GM23248 (cell line): Measurements from ENCODE around the gene INPPL1. TPM values are rescaled to one million over a fixed set of nuclear protein-coding genes. Genes with fewer than 3 reads are reported as not detected.

Source experiments
- DNase-seq: peaks from one replicate; pipeline ENCODE4 v3.0.0-alpha.2; 2015
- H2AFZ ChIP-seq: fragments of 200-600 bp; sonication (generic); 2 replicates; pipeline ENCODE4 v1.6.1; 2016; ENCODE audit warnings: antibody characterized with exemption
- H3F3A ChIP-seq: fragments of 200-600 bp; sonication (generic); 2 replicates; pipeline ENCODE4 v1.6.1; 2016; ENCODE audit warnings: mild to moderate bottlenecking, antibody characterized with exemption, mixed run types; ENCODE audit not compliant: insufficient read depth
- H3K27ac ChIP-seq: fragments of 200-600 bp; sonication (generic); 2 replicates; pipeline ENCODE4 v1.5.1; 2016; ENCODE audit warnings: mild to moderate bottlenecking
- H3K27me3 ChIP-seq: fragments of 200-600 bp; sonication (generic); replicated peaks from 2 replicates; pipeline ENCODE4 v1.6.1; 2016; ENCODE audit warnings: mild to moderate bottlenecking; ENCODE audit not compliant: insufficient read depth
- H3K36me3 ChIP-seq: fragments of 200-600 bp; sonication (generic); 2 replicates; pipeline ENCODE4 v1.6.1; 2016; ENCODE audit warnings: low read depth, mild to moderate bottlenecking
- H3K4me1 ChIP-seq: fragments of 200-600 bp; sonication (generic); 2 replicates; pipeline ENCODE4 v1.6.1; 2016; ENCODE audit warnings: mild to moderate bottlenecking; ENCODE audit not compliant: insufficient read depth
- H3K4me2 ChIP-seq: fragments of 200-600 bp; sonication (generic); one replicate; pipeline ENCODE4 v1.6.1; 2016; ENCODE audit warnings: mild to moderate bottlenecking; ENCODE audit not compliant: unreplicated experiment
- H3K4me3 ChIP-seq: fragments of 200-600 bp; sonication (generic); 2 replicates; pipeline ENCODE4 v1.5.1; 2016; ENCODE audit warnings: mild to moderate bottlenecking
- H3K79me2 ChIP-seq: fragments of 200-600 bp; sonication (generic); 2 replicates; pipeline ENCODE4 v1.6.1; 2016; ENCODE audit warnings: mild to moderate bottlenecking; ENCODE audit not compliant: insufficient read depth
- H3K9ac ChIP-seq: fragments of 200-600 bp; sonication (generic); 2 replicates; pipeline ENCODE4 v1.6.1; 2016; ENCODE audit warnings: mild to moderate bottlenecking
- H3K9me2 ChIP-seq: fragments of 200-600 bp; sonication (generic); 2 replicates; pipeline ENCODE4 v1.6.1; 2016; ENCODE audit warnings: mixed run types, mild to moderate bottlenecking, moderate library complexity; ENCODE audit not compliant: insufficient read depth
- H3K9me3 ChIP-seq: fragments of 200-600 bp; sonication (generic); one replicate; pipeline ENCODE4 v1.6.1; 2017; ENCODE audit warnings: low read depth
- H4K20me1 ChIP-seq: fragments of 200-600 bp; sonication (generic); 2 replicates; pipeline ENCODE4 v1.6.0; 2016; ENCODE audit not compliant: insufficient read depth
- EZH2 ChIP-seq: fragments of 200-600 bp; sonication (generic); IDR thresholded peaks from 2 replicates; pipeline ENCODE4 v1.6.1; 2018; ENCODE audit warnings: antibody characterized with exemption, mild to moderate bottlenecking; ENCODE audit not compliant: insufficient read depth, poor library complexity, severe bottlenecking
- EZH2phosphoT487 ChIP-seq: fragments of 200-600 bp; sonication (generic); IDR thresholded peaks from 2 replicates; pipeline ENCODE4 v1.6.1; 2018; ENCODE audit warnings: antibody characterized with exemption, moderate library complexity, mild to moderate bottlenecking, low read depth; ENCODE audit not compliant: insufficient read depth
- WGBS, 2 experiments: methylation state at CpG; one replicate each; pipeline ENCODE4 v1.1.6; 2015 to 2017; ENCODE audit warnings: low lambda C conversion rate in 2 of 2, low coverage in 1 of 2; ENCODE audit errors: missing lambda C conversion rate in 2 of 2; 5-methylcytosine and 5-hydroxymethylcytosine counted together
- in situ Hi-C: fragments of 300-500 bp; cut with MboI; formaldehyde crosslinking; loops from 2 replicates; pipeline ENCODE4 v1.15.0; 2020
- polyA plus RNA-seq: library from polyadenylated mRNA; unstranded; fragments of >200 nt; fragmentation: Nextera tagmentation; extraction: Ambion mirVana; gene quantifications from 2 replicates; pipeline ENCODE4 v1.2.1, GENCODE V29; 2016
- total RNA-seq: library from RNA; depleted of rRNA; stranded (reverse); fragments of >200 nt; shearing (Covaris generic); gene quantifications from 2 replicates; pipeline ENCODE4 v1.2.3, GENCODE V29; 2014

The INPPL1 gene
- total and polyA plus RNA-seq, 2 experiments from 2014 or later = 28.4 to 68.0 TPM

DNA sequence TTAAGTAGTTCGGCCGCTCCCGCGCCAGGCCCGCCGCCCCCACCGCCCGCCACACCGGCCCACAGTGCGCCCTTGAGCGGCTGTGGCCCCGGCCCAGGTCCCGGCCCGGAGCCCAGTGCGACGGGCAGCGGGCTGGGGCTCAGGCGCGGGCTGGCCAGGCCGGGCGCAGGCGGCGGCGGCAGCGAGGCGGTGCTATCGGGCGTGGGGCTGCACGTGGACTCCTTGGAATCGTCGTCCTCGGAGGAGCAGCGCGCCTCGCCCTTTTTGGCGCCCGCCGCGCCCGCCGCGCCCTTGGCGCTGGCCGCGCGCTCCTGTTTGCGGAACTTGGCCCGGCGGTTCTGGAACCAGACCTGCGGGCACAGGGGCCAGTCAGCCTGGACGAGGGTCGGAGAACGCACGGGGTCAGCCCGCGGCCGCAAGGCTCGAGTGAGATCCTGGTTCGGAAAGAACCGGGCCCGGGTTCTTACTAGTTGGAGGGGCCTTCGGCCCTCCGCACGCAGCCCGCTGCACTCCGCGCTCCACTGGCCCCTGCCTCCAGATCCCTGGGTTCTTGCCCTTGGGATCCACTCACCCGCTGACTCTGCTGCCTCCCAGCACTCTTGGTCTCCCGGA lies 15.4 kb downstream of the INPPL1 start:
- DNase-seq = peak; percentile 85
- no peak overlapping the region for H3K27ac ChIP-seq
- H3K36me3 ChIP-seq = peaks cover 9% of the 10 kb centered on the region; the same call in 1 of the 2 replicates
- H3K4me2 ChIP-seq = peak overlapping the region; percentile 73
- H3K4me3 ChIP-seq = peak overlapping the region; percentile 52
- in situ Hi-C loops = no loop called here
- H3K9ac ChIP-seq = peak overlapping the region; percentile 46
- H3K4me1 ChIP-seq = no peaks in the 10 kb centered on the region
- H3F3A ChIP-seq = peaks cover 22% of the 10 kb centered on the region
- peak overlapping the region; percentile 44 for H2AFZ ChIP-seq
- no peaks in the 10 kb centered on the region for H3K79me2 ChIP-seq
- H3K27me3 ChIP-seq = peaks cover 30% of the 10 kb centered on the region
- no peaks in the 10 kb centered on the region for H3K9me3 ChIP-seq
- WGBS, 2 experiments = 2 to 5% methylated on average over 39 of the region's 69 CpGs
- H3K9me2 ChIP-seq = no peaks in the 10 kb centered on the region
- TF ChIP-seq EZH2 (no peak), EZH2phosphoT487 (no peak)
- no peaks in the 10 kb centered on the region for H4K20me1 ChIP-seq

DNA sequence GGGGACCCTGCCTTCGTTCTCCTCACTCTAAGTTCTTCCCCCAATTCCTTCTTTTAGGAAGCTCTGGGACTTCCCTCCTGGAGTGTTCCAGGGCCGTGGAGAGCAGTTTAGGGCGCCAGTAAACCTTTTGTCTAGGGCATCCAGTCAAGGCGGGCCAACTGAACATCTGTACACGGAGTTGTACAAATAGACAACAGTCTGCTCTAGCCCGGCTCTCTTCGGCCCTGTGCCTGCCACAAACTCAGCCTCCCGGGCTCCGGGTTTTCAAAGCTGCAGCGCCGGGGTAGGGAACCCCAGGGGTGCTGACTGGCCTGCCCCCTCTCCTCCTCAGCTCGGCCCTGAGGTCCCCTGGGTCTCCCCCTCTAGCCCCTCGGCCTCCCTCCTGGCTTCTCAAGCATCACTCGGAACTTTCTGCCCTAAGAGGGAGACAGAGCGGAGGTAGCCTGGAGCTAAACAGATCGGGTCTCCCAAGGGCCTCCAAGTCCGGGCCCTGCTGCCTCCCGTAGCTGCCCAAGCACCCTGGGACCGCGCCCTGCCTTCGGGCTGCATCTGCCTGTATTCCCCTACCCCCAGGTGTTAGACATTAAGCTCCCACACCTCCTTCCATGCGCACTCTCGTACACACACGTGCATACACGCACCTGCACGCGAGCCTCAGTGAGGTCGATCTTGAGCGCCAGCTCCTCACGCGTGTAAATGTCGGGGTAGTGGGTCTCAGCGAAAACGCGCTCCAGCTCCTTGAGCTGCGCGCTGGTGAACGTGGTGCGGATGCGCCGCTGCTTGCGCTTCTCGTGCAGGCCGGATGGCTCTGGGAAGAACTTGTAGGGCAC lies 16.1 kb downstream of the INPPL1 start:
- TF ChIP-seq EZH2 (no peak), EZH2phosphoT487 (no peak)
- 69 to 72% methylated on average over 35 to 44 of the region's 44 CpGs for WGBS, 2 experiments
- Histone ChIP-seq H3K27ac (no peak overlapping the region), H3K4me1 (no peaks in the 10 kb centered on the region), H3K4me3 (peak overlapping the region; percentile 52), H3K9me3 (no peaks in the 10 kb centered on the region), H2AFZ (peak overlapping the region; percentile 44), H3F3A (peaks cover 18% of the 10 kb centered on the region), H3K4me2 (peak overlapping the region; percentile 73), H3K36me3 (peaks cover 9% of the 10 kb centered on the region; the same call in 1 of the 2 replicates), H3K79me2 (no peaks in the 10 kb centered on the region), H3K9ac (peak overlapping the region; percentile 46), H4K20me1 (no peaks in the 10 kb centered on the region), H3K27me3 (peaks cover 37% of the 10 kb centered on the region), H3K9me2 (no peaks in the 10 kb centered on the region)
- peak; percentile 38 for DNase-seq
- in situ Hi-C loops = no loop called here

DNA sequence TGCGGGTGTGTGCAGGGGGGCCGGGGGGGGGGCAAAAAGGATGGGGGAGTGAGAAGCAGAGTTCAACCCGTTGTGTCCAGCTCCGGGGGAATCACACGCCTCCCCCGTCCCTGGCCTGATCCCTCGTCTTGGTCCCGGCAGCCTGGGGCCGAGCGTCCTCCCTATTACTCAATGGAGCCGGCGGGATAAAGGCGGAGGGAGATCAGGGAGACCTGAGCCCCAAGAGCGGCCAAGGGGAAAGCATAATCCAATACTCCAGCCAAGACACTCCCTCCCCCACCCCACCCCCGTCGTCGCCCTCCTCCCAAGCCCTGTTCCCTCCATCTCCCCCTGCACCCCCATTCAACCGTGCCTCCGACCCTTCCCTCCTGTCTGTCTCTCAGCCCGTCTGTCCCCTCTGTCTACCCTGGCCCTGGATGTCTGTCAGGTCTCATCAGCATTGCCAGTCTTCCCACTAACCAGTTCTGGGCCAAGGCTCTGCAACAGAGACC lies 16.8 kb downstream of the INPPL1 start:
- H3K27ac ChIP-seq = no peak overlapping the region
- H3F3A ChIP-seq = peaks cover 15% of the 10 kb centered on the region
- peaks cover 9% of the 10 kb centered on the region; the same call in 1 of the 2 replicates for H3K36me3 ChIP-seq
- H4K20me1 ChIP-seq = no peaks in the 10 kb centered on the region
- H3K9me2 ChIP-seq = no peaks in the 10 kb centered on the region
- H3K9ac ChIP-seq = no peak overlapping the region
- H3K4me2 ChIP-seq = no peak overlapping the region
- H3K79me2 ChIP-seq = no peaks in the 10 kb centered on the region
- DNase-seq = no peak
- H3K4me3 ChIP-seq = no peak overlapping the region
- WGBS, 2 experiments = 40 to 86% methylated on average over 1 to 20 of the region's 20 CpGs
- no peaks in the 10 kb centered on the region for H3K4me1 ChIP-seq
- peaks cover 43% of the 10 kb centered on the region for H3K27me3 ChIP-seq
- no peak overlapping the region for H2AFZ ChIP-seq
- H3K9me3 ChIP-seq = no peaks in the 10 kb centered on the region
- in situ Hi-C loops = no loop called here
- TF ChIP-seq EZH2phosphoT487 (no peak), EZH2 (no peak)

DNA sequence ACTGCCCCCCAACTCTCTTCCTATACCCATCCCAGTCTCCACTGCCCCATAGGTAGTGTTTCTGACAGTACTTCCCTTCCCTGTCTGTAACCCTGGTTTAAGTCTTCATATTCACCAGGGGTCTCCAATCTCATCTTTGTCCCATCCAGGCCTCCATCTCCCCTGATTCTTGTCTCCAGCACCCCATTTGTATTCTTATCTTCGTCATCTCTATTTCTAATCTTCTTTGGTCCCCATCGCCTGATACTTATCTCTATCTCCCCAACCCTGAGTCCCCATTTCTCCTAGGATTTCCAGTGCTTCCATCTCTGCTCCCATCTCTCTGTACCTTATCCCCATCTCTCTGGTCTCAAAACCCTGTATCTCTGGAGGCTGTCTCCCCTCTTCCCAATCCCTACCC lies 17.6 kb downstream of the INPPL1 start:
- TF ChIP-seq EZH2phosphoT487 = no peak
- TF ChIP-seq EZH2 = no peak
- Histone ChIP-seq H3K9me2 (no peaks in the 10 kb centered on the region), H3K4me2 (no peak overlapping the region), H3K79me2 (no peaks in the 10 kb centered on the region), H3K27me3 (peaks cover 51% of the 10 kb centered on the region), H2AFZ (no peak overlapping the region), H4K20me1 (no peaks in the 10 kb centered on the region), H3F3A (peaks cover 8% of the 10 kb centered on the region; the same call in 1 of the 2 replicates), H3K9ac (no peak overlapping the region), H3K4me3 (no peak overlapping the region), H3K27ac (no peak overlapping the region), H3K36me3 (peaks cover 5% of the 10 kb centered on the region; the same call in 1 of the 2 replicates), H3K4me1 (no peaks in the 10 kb centered on the region), H3K9me3 (no peaks in the 10 kb centered on the region)
- in situ Hi-C loops = no loop called here
- no peak for DNase-seq
- 85 to 94% methylated on average over 2 of the region's 2 CpGs for WGBS, 2 experiments
